Peyer's patch (tissue), 4 donors: ENCODE results near the gene SMAD6.
A peak's percentile ranks its signal among the peaks of the same experiment; 100 is the strongest.

ENCODE experiments used
- POLR2A ChIP-seq, 2 donors: fragments of 450-650 bp; IDR thresholded peaks; one replicate each; pipeline ENCODE4 v1.5.1; 2017; ENCODE audit warnings: antibody characterized with exemption in 2 of 2, mild to moderate bottlenecking in 2 of 2, moderate library complexity in 2 of 2
- TF ChIP-seq, protein P1 (sequence below), 6 experiments: fragments of 450-650 bp in 4 of 6; fragments of 200-600 bp in 2 of 6; sonication (generic) in 1 of 6; IDR thresholded peaks; one replicate each; pipeline ENCODE4 v1.5.1; 2017 to 2019; ENCODE audit warnings: antibody characterized with exemption in 6 of 6, mild to moderate bottlenecking in 3 of 6, moderate library complexity in 1 of 6

DNA sequence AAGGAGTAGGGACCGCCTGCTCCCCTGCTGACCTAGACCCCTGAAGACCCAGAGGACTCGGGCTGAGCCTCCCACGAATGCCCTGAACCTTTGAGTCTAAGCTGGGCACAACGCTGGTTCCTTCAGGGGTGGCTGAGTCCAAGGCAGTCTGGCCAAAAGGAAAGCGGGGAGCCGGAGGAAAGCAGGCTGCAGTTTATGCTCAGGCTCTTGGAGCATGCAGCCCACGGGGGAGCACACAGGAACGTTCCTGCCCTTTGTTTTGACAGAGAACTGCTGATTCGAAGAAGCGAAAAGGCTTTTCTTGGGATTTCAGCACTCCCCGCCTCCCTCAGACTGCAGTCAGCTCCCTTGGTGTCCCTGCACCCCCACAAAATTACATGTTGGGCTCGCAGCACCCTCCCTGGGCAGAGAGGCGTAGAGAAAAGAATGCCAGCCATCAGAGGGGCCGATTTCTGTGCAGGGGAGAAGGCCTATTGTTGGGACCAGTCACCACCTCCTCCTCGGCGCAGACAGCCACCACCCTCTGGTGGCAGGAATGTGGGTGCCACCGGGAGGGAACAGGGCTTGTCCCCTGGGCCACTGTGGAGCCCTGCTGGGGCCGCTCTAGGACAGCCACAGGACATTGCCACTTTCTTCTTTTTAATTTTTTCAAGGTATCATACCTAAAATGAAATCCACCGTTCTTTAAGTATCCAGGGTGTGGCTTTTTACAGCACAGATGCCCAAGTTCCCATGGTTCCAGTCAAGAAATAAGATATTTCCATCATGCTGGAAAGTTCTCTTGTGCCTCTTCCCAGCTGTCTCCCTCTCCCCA, 72.2 kb downstream of the SMAD6 start:
- TF ChIP-seq, protein P1, sequence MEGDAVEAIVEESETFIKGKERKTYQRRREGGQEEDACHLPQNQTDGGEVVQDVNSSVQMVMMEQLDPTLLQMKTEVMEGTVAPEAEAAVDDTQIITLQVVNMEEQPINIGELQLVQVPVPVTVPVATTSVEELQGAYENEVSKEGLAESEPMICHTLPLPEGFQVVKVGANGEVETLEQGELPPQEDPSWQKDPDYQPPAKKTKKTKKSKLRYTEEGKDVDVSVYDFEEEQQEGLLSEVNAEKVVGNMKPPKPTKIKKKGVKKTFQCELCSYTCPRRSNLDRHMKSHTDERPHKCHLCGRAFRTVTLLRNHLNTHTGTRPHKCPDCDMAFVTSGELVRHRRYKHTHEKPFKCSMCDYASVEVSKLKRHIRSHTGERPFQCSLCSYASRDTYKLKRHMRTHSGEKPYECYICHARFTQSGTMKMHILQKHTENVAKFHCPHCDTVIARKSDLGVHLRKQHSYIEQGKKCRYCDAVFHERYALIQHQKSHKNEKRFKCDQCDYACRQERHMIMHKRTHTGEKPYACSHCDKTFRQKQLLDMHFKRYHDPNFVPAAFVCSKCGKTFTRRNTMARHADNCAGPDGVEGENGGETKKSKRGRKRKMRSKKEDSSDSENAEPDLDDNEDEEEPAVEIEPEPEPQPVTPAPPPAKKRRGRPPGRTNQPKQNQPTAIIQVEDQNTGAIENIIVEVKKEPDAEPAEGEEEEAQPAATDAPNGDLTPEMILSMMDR (IDR thresholded peaks at IDR 0.05), result peak; percentile 69 to 99 (median 91)
- peak in 1 of 2 donors; percentile 17 for TF ChIP-seq POLR2A (IDR thresholded peaks at IDR 0.05)
